Neuronal stem cell (in vitro differentiated cells): ENCODE data around the gene TMEM9.

Source experiments
- DNase-seq: peaks from one replicate; pipeline ENCODE4 v3.0.0-alpha.2; 2013; ENCODE audit warnings: low spot score
- H2AFZ ChIP-seq: one replicate; pipeline ENCODE4 v1.6.1; 2013; ENCODE audit warnings: mild to moderate bottlenecking, low read length, inconsistent platforms
- H2AK5ac ChIP-seq: 2 replicates; pipeline ENCODE4 v1.6.1; 2013; ENCODE audit warnings: low read depth, mild to moderate bottlenecking, inconsistent platforms, low read length, moderate library complexity, mixed read lengths
- H2BK120ac ChIP-seq: 2 replicates; pipeline ENCODE4 v1.6.1; 2013; ENCODE audit warnings: low read depth, mild to moderate bottlenecking, inconsistent platforms, low read length, moderate library complexity, mixed read lengths
- H2BK12ac ChIP-seq: one replicate; pipeline ENCODE4 v1.6.1; 2013; ENCODE audit warnings: low read length, inconsistent platforms
- H2BK15ac ChIP-seq: 2 replicates; pipeline ENCODE4 v1.6.1; 2013; ENCODE audit warnings: mild to moderate bottlenecking, low read length, inconsistent platforms, mixed read lengths
- H2BK5ac ChIP-seq: one replicate; pipeline ENCODE4 v1.6.1; 2013; ENCODE audit warnings: inconsistent platforms, mild to moderate bottlenecking, low read length, moderate library complexity
- H3K14ac ChIP-seq: one replicate; pipeline ENCODE4 v1.6.1; 2013; ENCODE audit warnings: low read length, inconsistent platforms
- H3K18ac ChIP-seq: 2 replicates; pipeline ENCODE4 v1.6.1; 2013; ENCODE audit warnings: low read length, inconsistent platforms
- H3K23ac ChIP-seq: 2 replicates; pipeline ENCODE4 v1.6.1; 2013; ENCODE audit warnings: low read depth, mild to moderate bottlenecking, mixed read lengths, low read length, inconsistent platforms; ENCODE audit not compliant: poor library complexity
- H3K27ac ChIP-seq: replicated peaks from 3 replicates; pipeline ENCODE4 v1.5.1; 2013; ENCODE audit warnings: low read length, inconsistent platforms
- H3K27me3 ChIP-seq, 3 experiments: 2 replicates each; pipeline ENCODE4 v1.6.1; 2013; ENCODE audit warnings: low read length in 3 of 3, mild to moderate bottlenecking in 2 of 3, inconsistent platforms in 1 of 3, low read depth in 1 of 3, mixed read lengths in 1 of 3, moderate library complexity in 1 of 3; ENCODE audit not compliant: control insufficient read depth in 3 of 3, insufficient read depth in 3 of 3
- H3K36me3 ChIP-seq, 2 donors: replicated peaks in 1 of 2; 2 replicates each; pipeline ENCODE4 v1.6.1; 2013; ENCODE audit warnings: low read length in 2 of 2; ENCODE audit not compliant: control insufficient read depth in 2 of 2, insufficient read depth in 2 of 2
- H3K4ac ChIP-seq: 2 replicates; pipeline ENCODE4 v1.6.1; 2013; ENCODE audit warnings: inconsistent platforms, mild to moderate bottlenecking, low read length, moderate library complexity
- H3K4me1 ChIP-seq, 2 donors: 1 replicate in 1 of 2; 2 replicates in 1 of 2; pipeline ENCODE4 v1.6.1; 2013; ENCODE audit warnings: low read length in 2 of 2, low read depth in 1 of 2; ENCODE audit not compliant: control insufficient read depth in 2 of 2, insufficient read depth in 1 of 2
- H3K4me2 ChIP-seq: one replicate; pipeline ENCODE4 v1.6.1; 2013; ENCODE audit warnings: mild to moderate bottlenecking, low read length, inconsistent platforms; ENCODE audit not compliant: insufficient read depth, poor library complexity, severe bottlenecking
- H3K4me3 ChIP-seq, 2 donors: 2 replicates each; pipeline ENCODE4 v1.5.1; 2013; ENCODE audit warnings: low read length in 2 of 2, mild to moderate bottlenecking in 2 of 2, inconsistent platforms in 1 of 2, moderate library complexity in 1 of 2
- H3K79me1 ChIP-seq: one replicate; pipeline ENCODE4 v1.6.1; 2013; ENCODE audit warnings: low read depth, mild to moderate bottlenecking, inconsistent platforms, low read length, moderate library complexity
- H3K9ac ChIP-seq: one replicate; pipeline ENCODE4 v1.6.1; 2013; ENCODE audit warnings: mild to moderate bottlenecking, low read depth, low read length, inconsistent platforms; ENCODE audit not compliant: poor library complexity
- H3K9me3 ChIP-seq, 2 donors: replicated peaks in 1 of 2; 2 replicates each; pipeline versions ENCODE3 to v1.6.1; 2013; ENCODE audit warnings: low read length in 2 of 2, mild to moderate bottlenecking in 2 of 2, inconsistent platforms in 1 of 2, low read depth in 1 of 2, mixed read lengths in 1 of 2, moderate library complexity in 1 of 2; ENCODE audit not compliant: control insufficient read depth in 2 of 2, insufficient read depth in 1 of 2
- H4K8ac ChIP-seq: one replicate; pipeline ENCODE4 v1.6.1; 2013; ENCODE audit warnings: low read depth, mild to moderate bottlenecking, inconsistent platforms, low read length, moderate library complexity
- H4K91ac ChIP-seq: one replicate; pipeline ENCODE4 v1.6.1; 2013; ENCODE audit warnings: low read length, low read depth, mild to moderate bottlenecking, inconsistent platforms; ENCODE audit not compliant: poor library complexity
- WGBS, 2 donors: extraction: QIAGEN DNeasy Blood & Tissue Kit; methylation state at CpG; one replicate each; pipeline ENCODE4 v1.1.7; 2013; ENCODE audit warnings: missing lambda C conversion rate in 2 of 2, mixed read lengths in 1 of 2; ENCODE audit not compliant: insufficient read length in 2 of 2, insufficient replicate concordance in 1 of 2; ENCODE audit errors: extremely low coverage in 2 of 2; 5-methylcytosine and 5-hydroxymethylcytosine counted together

TMEM9 gene

GRCh38 chr1:201186192-201186591 lies 31.9 kb upstream of the TMEM9 start:
- Histone ChIP-seq H2AFZ (no peak overlapping the region), H3K4me2 (no peak overlapping the region), H2BK15ac (no peak overlapping the region), H3K36me3 (no peaks in the 10 kb centered on the region), H3K79me1 (no peaks in the 10 kb centered on the region), H3K4me1 (peaks cover 4 to 10% of the 10 kb centered on the region in 2 donors), H2BK5ac (no peak overlapping the region), H2AK5ac (no peak overlapping the region), H3K23ac (no peak overlapping the region), H2BK12ac (no peak overlapping the region), H2BK120ac (no peak overlapping the region), H3K4me3 (no peak overlapping the region), H3K9me3 (no peaks in the 10 kb centered on the region), H3K18ac (no peak overlapping the region), H3K27me3 (peaks cover 0 to 84% (median 0%) of the 10 kb centered on the region in 3 experiments), H3K14ac (no peak overlapping the region), H3K27ac (no peak overlapping the region), H3K9ac (no peak overlapping the region), H3K4ac (no peak overlapping the region), H4K91ac (no peak overlapping the region), H4K8ac (no peak overlapping the region)
- DNase-seq = no peak
- no CpG with 5 or more reads among the region's 3 CpGs for WGBS, 2 donors

DNA sequence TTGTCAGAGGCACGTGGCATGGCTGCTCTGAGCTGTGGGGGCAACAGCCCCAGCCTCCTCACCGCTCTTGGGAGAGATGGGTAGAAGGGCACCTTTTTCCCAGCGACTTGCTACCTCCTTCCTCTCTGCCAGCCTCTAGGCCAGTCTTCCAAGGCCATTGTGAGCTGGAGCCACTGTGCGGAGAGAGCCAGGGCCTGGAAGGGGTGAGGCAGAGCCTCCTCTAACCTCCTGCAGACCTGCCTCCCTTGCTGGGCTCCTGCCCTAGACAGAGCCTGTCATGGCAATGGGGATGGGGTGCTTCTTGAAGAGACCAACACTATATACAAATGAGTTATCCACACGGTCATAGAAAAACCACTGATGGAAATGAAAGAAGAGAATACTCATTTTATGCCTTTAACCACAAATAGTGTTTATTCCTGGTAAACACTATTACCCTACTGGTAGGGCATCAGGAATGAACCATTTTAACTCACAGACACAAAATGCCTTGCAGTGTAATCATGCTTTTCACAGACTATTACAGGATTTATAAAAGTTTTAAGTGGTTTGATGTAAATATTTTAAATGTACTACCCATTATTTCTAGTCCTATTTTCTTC lies 31.4 kb upstream of the TMEM9 start:
- Histone ChIP-seq H3K4me2 (no peak overlapping the region), H2AFZ (no peak overlapping the region), H3K23ac (no peak overlapping the region), H2BK120ac (no peak overlapping the region), H3K4ac (no peak overlapping the region), H4K8ac (no peak overlapping the region), H3K18ac (no peak overlapping the region), H3K4me3 (no peak overlapping the region), H2BK12ac (no peak overlapping the region), H3K27ac (no peak overlapping the region), H2BK5ac (peak overlapping the region; percentile 8), H3K36me3 (no peaks in the 10 kb centered on the region), H3K27me3 (peaks cover 0 to 84% (median 0%) of the 10 kb centered on the region in 3 experiments), H3K9me3 (no peaks in the 10 kb centered on the region), H3K4me1 (peaks cover 4 to 7% of the 10 kb centered on the region in 2 donors), H3K79me1 (no peaks in the 10 kb centered on the region), H3K14ac (no peak overlapping the region), H2AK5ac (peak overlapping the region; percentile 49), H3K9ac (no peak overlapping the region), H4K91ac (no peak overlapping the region), H2BK15ac (peak overlapping the region; percentile 8)
- DNase-seq = no peak
- WGBS, 2 donors = no CpG with 5 or more reads among the region's 5 CpGs

- peaks cover 0 to 78% (median 0%) of the 10 kb centered on the region in 3 experiments for H3K27me3 ChIP-seq
These were observed 30.8 kb upstream of the TMEM9 start for GRCh38 chr1:201185123-201185453.

DNA sequence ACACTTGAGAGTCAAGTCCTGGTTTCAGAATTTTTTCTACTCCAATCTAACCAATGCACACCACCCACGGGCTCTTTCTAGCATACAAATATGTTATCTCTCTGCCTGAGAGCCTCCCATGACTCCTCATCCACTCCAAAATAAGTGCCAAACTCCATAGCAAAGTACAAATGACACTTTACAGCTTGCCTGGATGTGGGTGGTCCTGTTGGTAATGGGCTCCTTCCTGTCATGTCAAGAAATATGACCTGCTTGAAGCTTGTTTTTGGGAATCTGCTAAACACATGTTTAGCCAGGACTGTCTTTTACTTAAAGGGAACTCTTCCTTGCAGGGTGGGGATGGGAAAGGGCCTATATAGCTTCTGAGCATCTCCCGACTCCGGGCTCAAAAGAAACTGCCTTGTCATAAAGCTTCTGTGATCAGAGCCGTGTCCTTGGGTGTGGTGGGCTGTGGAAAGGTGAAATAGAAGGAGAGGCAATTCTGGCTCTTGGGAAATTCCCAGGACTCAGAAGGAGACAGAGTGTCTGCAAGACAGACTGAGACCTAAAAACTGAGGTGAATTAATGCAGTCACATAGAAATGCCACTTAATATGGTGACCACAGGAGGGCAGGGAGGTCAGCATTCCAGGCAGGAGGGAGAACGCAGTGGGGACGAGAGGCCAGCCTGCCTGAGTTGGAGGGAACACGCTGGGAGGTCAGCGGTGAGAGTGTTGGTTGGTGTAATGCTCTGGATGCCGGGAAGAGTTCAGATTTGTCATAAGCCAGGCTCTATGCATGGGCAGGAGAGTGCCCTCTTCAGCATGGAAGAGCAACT lies 30.2 kb upstream of the TMEM9 start:
- Histone ChIP-seq H3K9me3 (no peaks in the 10 kb centered on the region), H3K18ac (no peak overlapping the region)

More at GRCh38 chr1:201185123-201185453, 30.8 kb upstream of the TMEM9 start:
- no peak overlapping the region for H4K8ac ChIP-seq
- H3K4me3 ChIP-seq = no peak overlapping the region
- H2BK12ac ChIP-seq = no peak overlapping the region
- no peak overlapping the region for H3K23ac ChIP-seq
- H3K36me3 ChIP-seq = no peaks in the 10 kb centered on the region
- no peak overlapping the region for H3K14ac ChIP-seq
- H2BK15ac ChIP-seq = peak overlapping the region; percentile 8
- H4K91ac ChIP-seq = no peak overlapping the region
- no peaks in the 10 kb centered on the region for H3K79me1 ChIP-seq
- H2AK5ac ChIP-seq = no peak overlapping the region
- H3K18ac ChIP-seq = no peak overlapping the region
- no peak overlapping the region for H3K4ac ChIP-seq
- no peak overlapping the region for H3K4me2 ChIP-seq
- no peaks in the 10 kb centered on the region for H3K9me3 ChIP-seq
- peak overlapping the region; percentile 65 for H2AFZ ChIP-seq
- no peak overlapping the region for H3K9ac ChIP-seq
- DNase-seq = no peak
- peaks cover 3 to 4% of the 10 kb centered on the region in 2 donors for H3K4me1 ChIP-seq
- WGBS, 2 donors = no CpG with 5 or more reads among the region's 3 CpGs
- H2BK120ac ChIP-seq = no peak overlapping the region
- H2BK5ac ChIP-seq = peak overlapping the region; percentile 8
- no peak overlapping the region for H3K27ac ChIP-seq

More for the DNA sequence above, 30.2 kb upstream of the TMEM9 start:
- Histone ChIP-seq H2BK15ac (no peak overlapping the region), H3K36me3 (no peaks in the 10 kb centered on the region), H3K9ac (no peak overlapping the region), H2AFZ (peak overlapping the region; percentile 60), H4K91ac (no peak overlapping the region), H3K4me2 (no peak overlapping the region), H3K4me3 (no peak overlapping the region), H3K27ac (no peak overlapping the region), H3K23ac (no peak overlapping the region), H2BK120ac (no peak overlapping the region), H2BK12ac (no peak overlapping the region), H4K8ac (no peak overlapping the region), H3K79me1 (no peaks in the 10 kb centered on the region), H2AK5ac (no peak overlapping the region), H2BK5ac (no peak overlapping the region), H3K4me1 (peaks cover 3 to 4% of the 10 kb centered on the region in 2 donors), H3K4ac (no peak overlapping the region), H3K14ac (no peak overlapping the region), H3K27me3 (peaks cover 0 to 73% (median 0%) of the 10 kb centered on the region in 3 experiments)
- no CpG with 5 or more reads among the region's 9 CpGs for WGBS, 2 donors
- DNase-seq = peak; percentile 55
